ENCODE data around the gene GNPTG. TPM values are rescaled to one million over a fixed set of nuclear protein-coding genes. Genes with fewer than 3 reads are reported as not detected.

The GNPTG gene
- total and polyA plus RNA-seq, 2 of the 8 experiments (the other 6 are each of a cell fraction or from before 2014, with no cell fraction given): 26.2 to 51.2 TPM

DNA sequence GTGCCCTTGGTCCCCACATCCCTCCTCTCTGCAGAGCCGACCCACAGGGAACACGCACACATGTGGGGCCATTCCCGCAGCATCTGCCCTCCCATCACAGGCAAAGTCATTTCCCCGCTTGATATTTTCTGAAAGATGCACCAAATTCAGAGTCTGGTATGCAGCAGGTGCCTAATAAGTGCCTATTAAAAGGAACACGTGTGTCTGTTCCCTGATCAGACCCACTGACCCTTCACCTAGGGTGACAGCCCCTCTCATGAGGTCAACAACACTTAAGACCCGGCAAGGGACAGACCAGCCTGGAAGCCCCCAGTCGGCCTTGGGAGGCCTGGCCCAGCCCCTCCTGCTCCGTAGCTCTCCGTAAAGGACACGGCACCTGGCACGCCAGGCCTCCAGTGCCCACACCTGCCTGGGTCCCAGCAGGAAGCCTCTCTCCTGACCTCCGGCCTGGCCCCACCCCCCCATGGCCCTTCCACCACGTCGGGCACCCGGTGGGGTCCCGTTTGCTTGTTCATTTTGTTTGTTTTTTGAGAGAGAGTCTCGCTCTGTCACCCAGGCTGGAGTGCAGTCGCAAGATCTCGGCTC lies 42.7 kb downstream of the GNPTG start:
- H2AFZ ChIP-seq (ENCODE audit: low read length): no peak overlapping the region
- no peak overlapping the region for H3K23ac ChIP-seq (ENCODE audit: insufficient read length)
- no peak overlapping the region for H2BK12ac ChIP-seq (ENCODE audit: low read depth, low read length)
- H3K18ac ChIP-seq (ENCODE audit: extremely low read depth, low read length): no peak overlapping the region
- CTCF ChIA-PET (ENCODE audit: partially characterized antibody): interaction anchor here (1.1 kb wide), 1 partner anchor 17 kb away, joined by 3 read pairs; no protein-coding TSS in a partner anchor
- peaks cover 3 to 13% (median 7%) of the 10 kb centered on the region in 4 experiments; a peak in 5 of 8 replicates for H3K36me3 ChIP-seq (ENCODE audit: control insufficient read depth in 2 of 4, insufficient read depth in 4 of 4, low read length in 3 of 4)
- no peak overlapping the region for H2BK15ac ChIP-seq (ENCODE audit: low read length)
- no peak overlapping the region for H3K14ac ChIP-seq (ENCODE audit: insufficient read length)
- H3K27ac ChIP-seq (ENCODE audit: low read depth, low read length): no peak overlapping the region
- H3K4me2 ChIP-seq (ENCODE audit: insufficient read depth in 1 of 2, low read depth in 2 of 2, low read length in 2 of 2): no peak overlapping the region
- H3K9ac ChIP-seq (replicated peaks in 1 of 4; ENCODE audit: extremely low read depth in 1 of 4, low read depth in 3 of 4, low read length in 3 of 4): no peak overlapping the region
- no peak overlapping the region for H4K5ac ChIP-seq (ENCODE audit: insufficient read length, low read depth, low read length)
- H2BK120ac ChIP-seq (replicated peaks; ENCODE audit: low read depth, low read length): no peak overlapping the region
- H3K4me3 ChIP-seq (ENCODE audit: extremely low read depth in 1 of 4, insufficient read depth in 2 of 4, low read depth in 3 of 4, low read length in 4 of 4): no peak overlapping the region
- no peak overlapping the region for H2BK20ac ChIP-seq (ENCODE audit: low read length)
- TF ChIP-seq RAD21 (IDR thresholded peaks at IDR 0.05 in 1 of 2, conservative IDR thresholded peaks at IDR 0.05 in 1 of 2; ENCODE audit: low read depth in 2 of 2, low read length in 2 of 2) (no peak), RBBP5 (IDR thresholded peaks at IDR 0.05; ENCODE audit: borderline replicate concordance, low read depth, low read length) (no peak), ZNF274 (IDR thresholded peaks at IDR 0.05; ENCODE audit: borderline replicate concordance, extremely low read depth, low read length) (no peak), EZH2 (IDR thresholded peaks at IDR 0.05; ENCODE audit: low read depth, low read length, severe bottlenecking) (no peak), TBP (IDR thresholded peaks at IDR 0.05; ENCODE audit: low read depth, low read length) (no peak), CHD2 (IDR thresholded peaks at IDR 0.05; ENCODE audit: low read length) (no peak), GABPA (IDR thresholded peaks at IDR 0.05; ENCODE audit: borderline replicate concordance, insufficient read depth, low read length) (no peak), PHF8 (conservative IDR thresholded peaks at IDR 0.05; ENCODE audit: low read depth, low read length) (no peak), CBX8 (IDR thresholded peaks at IDR 0.05; ENCODE audit: borderline replicate concordance, low read depth, low read length) (no peak), EP300 (IDR thresholded peaks at IDR 0.05; ENCODE audit: borderline replicate concordance in 1 of 2, low read depth in 2 of 2, low read length in 2 of 2) (no peak), BRCA1 (IDR thresholded peaks at IDR 0.05; ENCODE audit: low read depth, low read length) (no peak), BACH1 (IDR thresholded peaks at IDR 0.05; ENCODE audit: low read length) (no peak)
- DNase-seq (ENCODE audit: low read depth in 1 of 2, low spot score in 2 of 2): no peak
- peaks cover 0 to 4% of the 10 kb centered on the region in 2 experiments for H4K20me1 ChIP-seq (replicated peaks in 1 of 2; ENCODE audit: control insufficient read depth in 1 of 2, insufficient read depth in 2 of 2, low read length in 2 of 2)
- H3K79me2 ChIP-seq (ENCODE audit: control insufficient read depth in 1 of 2, insufficient read depth in 2 of 2, low read length in 2 of 2): no peaks in the 10 kb centered on the region
- no peaks in the 10 kb centered on the region for H3K4me1 ChIP-seq (replicated peaks in 1 of 4; ENCODE audit: control insufficient read depth in 3 of 4, insufficient read depth in 4 of 4, low read length in 3 of 4)
- H4K91ac ChIP-seq (replicated peaks; ENCODE audit: insufficient read length, low read length): no peak overlapping the region
- no peak overlapping the region for H2BK5ac ChIP-seq (ENCODE audit: low read depth, low read length)
- H3K56ac ChIP-seq (replicated peaks; ENCODE audit: insufficient read length, low read depth, low read length): no peak overlapping the region
- no peak overlapping the region for H4K8ac ChIP-seq (ENCODE audit: extremely low read depth, insufficient read depth, low read length)
- POLR2A ChIA-PET (ENCODE audit: partially characterized antibody): no interaction called here
- 91% methylated on average over 19 of the region's 19 CpGs; no CpG with 5 or more reads in 1 of the 2 experiments for WGBS, 2 experiments (ENCODE audit: extremely low coverage in 1 of 2, insufficient coverage in 1 of 2, insufficient read length in 1 of 2, insufficient replicate concordance in 2 of 2, low coverage in 1 of 2, low lambda C conversion rate in 2 of 2, missing lambda C conversion rate in 1 of 2)
- no peaks in the 10 kb centered on the region for H3K23me2 ChIP-seq (ENCODE audit: low read depth, low read length)
- FAIRE-seq: no peak
- no peaks in the 10 kb centered on the region for H3K27me3 ChIP-seq (replicated peaks in 1 of 4; ENCODE audit: control insufficient read depth in 3 of 4, extremely low read depth in 1 of 4, insufficient read depth in 3 of 4, low read length in 3 of 4)
- no peaks in the 10 kb centered on the region for H3K79me1 ChIP-seq (ENCODE audit: low read depth, low read length)
- H2AK5ac ChIP-seq (ENCODE audit: low read depth, low read length): no peak overlapping the region
- no peaks in the 10 kb centered on the region for H3K9me3 ChIP-seq (ENCODE audit: insufficient read depth in 2 of 2, low read depth in 1 of 2, low read length in 1 of 2)
- H3K4ac ChIP-seq (replicated peaks; ENCODE audit: insufficient read length, low read depth, low read length): no peak overlapping the region
